ENCODE measurements around the gene SMOC2.

SMOC2 gene

DNA sequence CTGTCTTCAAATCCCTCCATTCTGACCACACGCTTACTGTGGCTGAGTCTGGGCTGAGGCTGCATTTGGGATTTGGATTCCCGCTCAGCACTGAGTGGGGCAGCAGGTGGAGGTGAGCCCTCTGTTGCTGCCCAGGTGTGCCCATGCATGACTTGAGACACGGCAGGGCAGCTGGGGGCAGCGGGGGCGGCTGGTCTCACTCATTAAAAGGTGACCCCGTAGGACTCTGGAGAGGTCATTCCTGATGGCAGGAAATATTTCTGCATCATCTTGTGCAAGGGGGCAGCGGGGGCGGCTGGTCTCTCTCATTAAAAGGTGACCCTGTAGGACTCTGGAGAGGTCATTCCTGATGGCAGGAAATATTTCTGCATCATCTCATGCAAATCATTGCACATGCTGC, 49.8 kb downstream of the SMOC2 start:
- no peak for DNase-seq

DNA sequence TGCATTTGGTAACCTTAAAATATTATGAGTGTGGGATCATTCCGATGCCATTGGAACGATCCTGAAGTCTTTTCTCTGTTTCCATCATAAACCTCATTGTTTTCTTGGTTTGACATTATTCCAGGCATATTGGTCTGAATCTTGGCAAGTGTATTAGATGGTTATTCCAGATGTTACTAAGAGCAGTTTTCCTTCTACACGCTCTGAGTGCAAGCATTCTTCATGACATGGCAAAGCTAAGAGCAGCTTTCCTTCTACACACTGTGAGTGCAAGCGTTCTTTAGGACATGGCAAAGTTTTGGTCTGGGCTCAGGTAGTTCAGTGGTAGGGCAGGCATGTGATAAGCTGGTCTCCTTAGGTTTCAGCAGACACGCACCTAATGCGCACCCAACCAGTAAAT, 53.0 kb downstream of the SMOC2 start:
- no peak for DNase-seq

DNA sequence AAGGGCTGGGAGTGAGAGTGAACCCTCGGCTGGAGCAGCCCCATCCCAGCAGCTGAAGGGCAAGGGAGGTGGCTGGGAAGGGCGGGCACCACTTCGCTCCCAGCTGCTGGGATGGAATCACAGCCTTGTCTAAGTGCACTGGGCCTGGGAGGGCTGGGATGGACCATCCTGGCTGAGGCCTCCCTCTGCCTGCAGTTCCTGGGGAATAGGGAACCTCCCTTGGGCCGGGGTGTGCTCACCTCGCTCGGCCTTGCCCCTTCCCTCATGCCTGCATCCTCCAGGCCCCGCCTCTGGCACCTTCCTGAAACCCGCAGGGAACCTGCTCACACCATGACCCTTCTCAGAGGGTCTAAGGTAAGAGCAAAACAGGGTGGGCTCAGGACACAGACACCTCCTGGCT, 53.7 kb downstream of the SMOC2 start:
- DNase-seq = no peak

DNA sequence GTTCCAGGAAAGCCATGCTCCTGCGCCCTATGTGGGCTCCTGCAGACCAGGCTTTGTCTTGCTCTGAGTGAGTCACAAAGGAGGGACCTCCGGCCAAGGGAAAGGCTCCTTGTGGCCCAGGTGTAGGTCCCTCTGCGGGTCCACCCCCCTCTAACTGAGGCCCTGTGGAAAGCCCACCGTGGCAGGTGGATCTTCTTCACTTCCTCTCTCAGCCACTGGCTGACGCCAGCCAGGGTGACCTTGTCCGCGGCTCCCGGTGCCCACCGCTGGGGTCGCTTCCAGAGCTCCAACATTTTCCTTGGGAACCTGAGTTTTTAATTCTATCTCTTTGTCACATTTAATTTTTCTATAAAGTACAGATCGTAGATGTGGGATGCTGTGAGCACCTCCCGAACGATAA, 54.1 kb downstream of the SMOC2 start:
- no peak for DNase-seq

DNA sequence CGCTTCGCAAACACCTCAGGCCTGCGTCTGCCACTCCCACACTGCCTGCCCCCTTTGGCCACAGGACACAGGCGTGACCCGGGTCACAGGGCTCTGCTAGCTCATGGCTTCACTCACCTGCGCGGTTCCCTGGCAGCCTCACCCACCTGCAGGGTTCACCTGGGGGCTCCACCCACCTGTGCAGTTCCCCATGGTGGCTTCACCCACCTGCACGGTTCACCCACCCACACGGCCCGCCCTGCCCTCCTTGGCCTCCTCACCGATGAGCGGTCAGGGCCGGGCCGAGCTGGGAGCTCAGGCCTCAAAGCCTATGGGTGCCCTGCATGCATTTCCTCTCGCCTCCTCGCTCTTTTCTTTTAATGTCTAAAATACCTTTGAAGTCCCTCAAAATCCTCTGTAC, 54.7 kb downstream of the SMOC2 start:
- DNase-seq = no peak

DNA sequence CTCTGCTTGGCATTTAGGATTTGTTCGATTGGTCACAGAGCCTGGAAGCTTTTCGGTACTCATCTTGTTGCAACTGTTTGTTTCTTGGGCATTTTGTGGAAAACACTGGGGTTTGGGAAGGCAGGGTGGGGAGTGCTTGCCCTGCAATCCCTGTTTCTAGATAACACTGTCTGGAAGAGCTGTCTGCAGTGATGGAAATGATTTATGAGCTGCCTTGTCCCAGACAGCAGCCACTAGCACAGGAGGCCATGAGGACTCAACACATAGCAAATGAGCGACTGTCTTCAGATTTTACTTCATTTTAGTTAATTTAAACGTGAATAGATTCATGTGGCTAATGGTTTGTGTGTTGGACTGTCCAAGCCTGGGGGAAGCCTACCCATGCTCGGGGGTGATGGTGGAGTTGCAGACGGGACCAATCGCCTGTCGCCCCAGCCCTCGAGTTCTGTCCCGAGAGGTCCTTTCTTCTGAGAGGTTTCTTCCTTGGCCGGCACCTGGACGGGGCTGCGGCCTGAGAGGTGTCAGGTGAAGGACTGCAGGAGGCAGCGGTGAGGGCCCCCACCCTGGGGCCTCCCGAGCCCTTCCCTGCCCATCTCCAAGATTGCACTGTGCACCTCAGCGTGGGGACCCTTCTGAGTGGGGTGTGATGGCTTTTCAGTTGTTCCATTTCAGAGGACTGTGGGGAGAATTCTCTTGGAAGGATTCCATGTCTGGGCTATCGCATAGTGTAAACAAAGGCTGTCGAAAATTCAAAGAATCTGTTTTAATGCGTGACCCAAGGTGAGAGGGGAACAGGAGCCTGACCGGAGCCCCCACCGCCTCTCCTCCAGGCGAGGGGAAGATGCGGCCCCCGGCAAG, 55.4 kb downstream of the SMOC2 start:
- DNase-seq = no peak

DNA sequence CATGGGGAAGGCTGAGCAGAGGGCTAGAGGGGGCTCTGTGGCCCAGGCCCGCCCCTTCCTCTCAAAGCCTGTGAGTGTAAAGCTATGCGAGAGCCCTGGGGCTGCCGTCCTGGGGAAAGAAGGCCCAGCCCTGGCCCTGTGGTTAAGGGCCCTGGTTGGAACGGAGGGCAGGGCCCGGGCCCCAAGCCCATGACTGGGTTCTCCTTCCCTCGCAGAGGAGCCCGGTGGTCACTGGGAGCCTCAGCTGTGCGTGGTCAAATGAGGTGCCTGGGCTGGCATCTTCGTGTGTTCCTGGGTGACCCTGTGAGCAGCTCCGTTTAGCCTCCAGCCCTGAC, 56.0 kb downstream of the SMOC2 start:
- DNase-seq = no peak

DNA sequence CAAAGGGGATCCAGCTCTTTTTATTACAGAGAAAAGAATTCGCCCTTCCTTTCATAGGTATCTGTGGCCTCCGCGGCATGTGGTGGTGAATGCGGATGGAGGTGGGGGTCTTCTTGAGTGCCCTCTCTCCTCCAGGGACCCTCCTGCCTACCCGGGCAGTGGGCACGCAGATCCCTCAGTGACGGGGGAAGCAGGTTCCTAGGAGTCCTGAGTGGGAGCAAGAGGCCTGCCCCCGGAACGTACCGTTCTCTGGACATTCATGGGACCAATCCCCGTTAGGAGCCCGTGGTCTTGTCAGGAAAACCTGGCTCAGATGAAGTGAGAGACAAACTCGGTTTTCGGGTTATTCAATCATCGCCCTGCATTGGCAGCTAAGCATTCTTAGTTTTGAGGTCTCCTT, 56.4 kb downstream of the SMOC2 start:
- DNase-seq = no peak

DNA sequence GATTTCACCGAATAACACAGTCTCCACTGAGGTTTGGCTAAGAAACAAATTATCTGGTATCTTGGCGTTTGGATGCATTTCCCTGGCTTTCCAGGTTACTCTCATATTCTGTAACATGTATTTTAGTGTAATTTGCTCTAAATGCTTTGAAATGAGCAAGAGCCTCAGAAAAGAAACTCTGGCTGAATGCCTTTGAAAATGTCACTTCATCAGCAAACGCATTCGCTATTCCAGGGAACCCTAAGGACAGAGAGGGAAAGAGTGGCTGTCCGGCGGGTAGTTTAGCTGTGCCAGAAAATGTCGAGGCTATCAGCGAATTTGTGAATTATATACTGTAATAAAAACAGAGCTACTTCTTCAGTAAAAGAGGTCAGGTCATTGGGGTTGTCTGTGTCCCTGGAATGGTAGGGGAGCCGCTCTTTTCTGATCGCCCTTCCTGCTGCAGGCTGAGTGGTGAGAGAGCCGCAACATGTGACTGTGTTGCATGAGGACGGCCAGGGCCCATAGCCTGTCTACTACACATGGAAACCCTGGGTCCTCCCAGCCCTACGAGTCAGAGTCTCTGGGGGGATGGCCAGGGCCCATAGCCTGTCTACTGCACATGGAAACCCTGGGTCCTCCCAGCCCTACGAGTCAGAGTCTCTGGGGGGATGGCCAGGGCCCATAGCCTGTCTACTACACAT, 57.3 kb downstream of the SMOC2 start:
- DNase-seq = no peak

DNA sequence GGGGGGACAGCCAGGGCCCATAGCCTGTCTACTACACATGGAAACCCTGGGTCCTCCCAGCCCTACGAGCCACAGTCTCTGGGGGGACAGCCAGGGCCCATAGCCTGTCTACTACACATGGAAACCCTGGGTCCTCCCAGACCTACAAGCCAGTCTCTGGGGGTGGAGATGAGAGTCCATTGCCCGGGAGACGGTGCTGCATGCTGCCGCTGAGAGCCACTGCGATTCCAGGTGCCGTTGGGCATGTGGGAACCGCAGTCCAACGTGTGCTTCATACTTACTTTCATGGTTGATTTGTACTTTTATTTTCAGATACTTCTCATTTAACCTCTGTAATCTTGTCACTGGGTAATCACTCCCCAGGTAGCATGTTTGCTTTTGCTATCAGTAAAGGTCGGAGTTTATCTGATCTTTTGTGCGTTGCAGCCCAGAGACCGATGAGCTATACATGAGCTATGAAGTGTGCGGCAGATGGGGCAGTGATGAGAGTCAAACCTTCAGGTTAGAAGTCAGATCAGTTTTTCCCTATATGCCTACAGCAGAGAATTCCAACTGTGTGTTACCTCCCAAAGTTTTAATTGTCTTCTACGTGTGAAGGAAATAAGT, 58.2 kb downstream of the SMOC2 start:
- DNase-seq = no peak

DNA sequence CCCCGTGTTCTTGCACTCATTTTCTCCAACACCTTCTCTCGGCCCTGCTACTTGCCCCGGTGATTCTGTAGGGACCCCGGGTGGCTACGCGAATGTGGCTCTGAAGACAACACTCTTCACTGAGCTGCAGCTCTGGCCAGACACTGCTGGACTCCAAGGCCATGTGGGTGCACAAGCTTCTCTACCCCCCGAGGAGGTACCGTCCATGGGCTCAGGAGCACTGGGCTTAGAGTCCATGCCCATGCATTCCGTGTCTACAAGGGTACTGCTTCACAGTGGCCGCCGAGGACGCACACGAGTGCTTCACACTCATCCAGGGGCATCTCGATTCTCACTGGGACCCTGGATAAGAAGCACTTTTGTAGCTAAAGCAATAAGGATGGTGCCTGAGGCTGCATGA, 59.5 kb downstream of the SMOC2 start:
- no peak for DNase-seq

DNA sequence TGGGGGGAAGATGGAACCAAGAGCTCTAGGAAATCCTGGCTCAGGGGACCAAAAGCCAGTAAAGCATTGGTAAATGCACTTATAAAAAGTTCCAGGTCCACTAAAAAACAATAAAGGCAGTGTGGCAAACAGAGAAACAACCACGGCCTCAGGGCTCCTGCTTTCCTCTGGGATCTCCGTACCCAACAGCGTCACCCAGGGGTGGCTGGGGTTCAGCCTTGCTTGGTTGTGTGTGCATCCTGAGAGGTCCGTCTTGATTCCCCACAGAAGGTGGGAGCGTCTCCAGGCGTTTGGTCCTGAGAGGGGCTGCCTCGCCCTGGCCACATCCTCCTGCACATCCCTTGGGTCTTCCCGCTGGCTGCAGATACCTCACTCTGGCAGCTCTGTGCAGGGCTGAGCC, 60.6 kb downstream of the SMOC2 start:
- DNase-seq = no peak

DNA sequence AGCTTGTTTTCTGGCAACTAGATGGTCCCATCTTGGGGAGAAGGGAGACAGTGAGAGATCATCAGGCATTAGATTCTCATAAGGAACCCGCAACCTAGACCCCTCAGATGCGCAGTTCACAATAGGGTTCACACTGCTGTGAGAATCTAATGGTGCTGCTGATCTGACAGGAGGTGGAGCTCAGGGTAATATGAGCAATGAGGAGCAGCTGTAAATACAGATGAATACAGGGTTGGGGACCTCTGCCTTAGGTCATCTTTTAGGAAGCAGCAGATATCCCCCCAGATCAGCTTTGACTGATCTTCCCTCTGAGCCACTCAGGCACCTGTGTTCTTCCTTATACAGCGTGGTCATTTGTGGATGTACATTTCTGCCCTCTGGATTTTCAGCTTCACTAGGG, 63.4 kb downstream of the SMOC2 start:
- no peak for DNase-seq

DNA sequence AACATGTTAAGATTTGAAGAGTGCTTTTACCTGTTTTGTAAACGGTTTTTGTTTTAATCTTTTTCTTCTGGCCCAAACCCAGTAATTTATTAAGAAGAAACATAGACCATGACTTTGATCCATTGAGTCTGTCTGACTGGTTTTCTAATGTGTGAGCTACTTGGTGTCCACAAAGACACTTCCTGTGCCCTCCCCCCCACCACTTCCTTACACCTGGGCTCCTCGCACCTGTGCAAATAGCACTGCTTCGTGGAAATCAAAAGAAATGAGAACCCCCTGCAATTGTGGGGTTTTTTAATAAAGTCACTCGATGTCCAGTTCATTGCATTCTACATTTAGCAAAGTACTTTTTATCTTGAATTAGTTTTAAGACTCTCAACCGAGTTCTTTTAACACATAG, 65.5 kb downstream of the SMOC2 start:
- no peak for DNase-seq

DNA sequence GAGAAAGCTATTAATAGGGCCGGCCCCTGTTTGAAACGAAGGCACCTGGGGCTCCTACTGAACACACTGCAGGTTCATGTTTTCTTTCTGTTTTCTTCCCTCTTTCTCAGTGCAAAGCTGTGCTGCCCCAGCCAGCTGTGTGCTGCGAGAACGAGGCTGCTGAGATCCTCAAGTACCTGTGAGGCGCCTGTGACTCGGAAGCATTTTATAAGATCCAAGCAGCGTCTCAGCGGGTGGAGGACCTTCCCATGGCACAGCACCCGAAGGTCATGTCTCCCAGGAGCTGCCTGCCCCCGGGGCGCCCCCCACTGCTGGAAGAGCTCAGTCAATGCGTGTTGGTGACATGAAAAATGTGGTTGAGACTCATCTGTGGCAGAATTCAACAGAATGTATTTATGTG, 66.3 kb downstream of the SMOC2 start:
- no peak for DNase-seq

DNA sequence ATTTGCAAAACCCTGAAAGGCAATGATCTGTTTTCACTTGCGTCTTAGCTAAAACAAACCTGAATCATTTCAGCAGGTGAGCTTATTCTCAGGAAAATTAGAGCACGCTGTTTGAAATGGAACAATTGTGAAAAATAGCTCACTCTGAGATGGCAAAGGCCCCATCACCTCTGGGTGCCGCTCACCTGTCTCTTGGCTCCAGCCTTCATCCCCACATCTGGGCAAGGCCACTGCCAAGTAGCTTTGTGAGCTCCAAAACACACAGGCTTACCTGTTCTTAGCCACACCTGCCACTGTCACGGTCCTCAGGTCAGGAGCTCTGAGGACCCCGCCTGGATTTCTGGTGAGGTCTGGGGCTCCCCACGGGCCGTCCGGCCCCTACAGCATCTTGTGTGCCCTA, 66.7 kb downstream of the SMOC2 start:
- DNase-seq = no peak

DNA sequence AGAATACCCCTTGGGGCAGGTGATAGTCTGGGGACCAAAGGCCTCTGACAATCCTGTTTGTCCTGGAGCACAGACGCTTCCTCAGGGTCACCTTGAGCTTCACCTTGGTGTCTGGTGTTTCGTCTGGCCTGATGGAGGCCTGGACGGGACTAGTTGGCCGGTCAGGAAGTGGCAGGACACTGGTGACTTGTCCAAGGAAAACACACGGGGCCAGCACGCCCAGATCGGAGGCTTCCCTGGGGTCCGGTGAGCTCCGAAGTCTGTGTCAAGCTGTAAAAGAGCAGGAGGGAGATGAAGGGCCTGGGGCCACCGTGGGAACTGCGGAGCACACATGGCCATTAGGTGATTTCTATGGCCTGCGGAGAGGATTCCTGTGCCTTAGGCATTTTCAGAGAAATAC, 67.9 kb downstream of the SMOC2 start:
- DNase-seq = no peak

DNA sequence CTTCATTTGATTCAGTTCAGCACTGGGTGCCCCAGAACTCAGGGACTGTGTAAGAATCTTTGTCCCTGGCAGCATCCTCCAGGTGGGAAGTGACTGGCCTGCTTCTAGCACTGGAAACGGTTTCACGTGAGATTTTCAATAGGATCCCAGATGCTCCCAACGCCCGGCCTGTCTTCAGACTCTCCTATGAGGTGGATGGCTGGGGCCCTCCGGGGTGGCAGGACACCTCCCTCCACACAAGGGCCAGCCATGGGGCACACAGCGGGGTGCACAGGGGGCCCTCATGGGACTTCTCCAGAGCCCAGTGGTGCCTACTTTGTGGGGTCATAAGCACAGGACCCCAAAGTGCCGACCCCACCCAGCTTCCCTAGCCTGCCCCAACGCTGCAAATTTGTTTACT, 72.8 kb downstream of the SMOC2 start:
- no peak for DNase-seq

DNA sequence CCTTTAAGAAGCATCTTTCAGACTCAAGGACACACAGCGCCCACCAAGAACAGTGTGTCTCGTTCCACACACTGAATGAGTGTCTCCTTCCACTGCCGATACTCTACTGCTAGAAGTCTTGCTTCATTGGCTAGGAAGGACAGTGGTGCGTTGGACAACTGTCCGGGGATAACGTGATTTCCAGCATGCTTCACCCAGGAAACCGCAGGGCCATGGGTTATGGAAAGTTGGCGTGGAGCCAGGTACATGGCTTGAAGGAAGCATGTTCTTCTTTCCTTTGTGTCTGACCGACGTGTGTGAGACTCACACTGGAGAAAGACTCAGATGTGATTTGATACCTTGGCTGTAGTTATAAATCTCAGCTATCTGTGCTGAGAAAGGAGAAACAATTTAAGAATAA, 73.2 kb downstream of the SMOC2 start:
- no peak for DNase-seq

DNA sequence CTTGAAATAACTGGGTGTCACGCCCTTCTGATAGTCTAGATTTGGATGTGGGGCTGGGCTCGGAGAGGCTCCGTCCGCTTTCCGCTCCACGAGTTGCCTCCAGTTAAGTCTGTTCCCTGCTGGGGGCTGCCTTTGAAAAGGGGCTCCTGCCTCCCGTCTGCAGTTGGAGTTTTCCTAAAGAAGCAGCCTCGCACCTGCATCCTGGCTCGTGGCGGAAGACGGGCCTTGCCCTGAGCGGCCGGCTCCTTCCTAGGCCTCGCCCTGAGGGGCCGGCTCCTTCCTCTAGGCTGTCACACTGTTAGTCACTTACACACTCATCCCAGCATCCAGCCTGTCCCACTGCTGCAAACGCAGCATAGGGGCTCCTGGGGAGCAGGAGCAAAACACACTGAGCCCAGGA, 74.4 kb downstream of the SMOC2 start:
- DNase-seq = no peak

DNA sequence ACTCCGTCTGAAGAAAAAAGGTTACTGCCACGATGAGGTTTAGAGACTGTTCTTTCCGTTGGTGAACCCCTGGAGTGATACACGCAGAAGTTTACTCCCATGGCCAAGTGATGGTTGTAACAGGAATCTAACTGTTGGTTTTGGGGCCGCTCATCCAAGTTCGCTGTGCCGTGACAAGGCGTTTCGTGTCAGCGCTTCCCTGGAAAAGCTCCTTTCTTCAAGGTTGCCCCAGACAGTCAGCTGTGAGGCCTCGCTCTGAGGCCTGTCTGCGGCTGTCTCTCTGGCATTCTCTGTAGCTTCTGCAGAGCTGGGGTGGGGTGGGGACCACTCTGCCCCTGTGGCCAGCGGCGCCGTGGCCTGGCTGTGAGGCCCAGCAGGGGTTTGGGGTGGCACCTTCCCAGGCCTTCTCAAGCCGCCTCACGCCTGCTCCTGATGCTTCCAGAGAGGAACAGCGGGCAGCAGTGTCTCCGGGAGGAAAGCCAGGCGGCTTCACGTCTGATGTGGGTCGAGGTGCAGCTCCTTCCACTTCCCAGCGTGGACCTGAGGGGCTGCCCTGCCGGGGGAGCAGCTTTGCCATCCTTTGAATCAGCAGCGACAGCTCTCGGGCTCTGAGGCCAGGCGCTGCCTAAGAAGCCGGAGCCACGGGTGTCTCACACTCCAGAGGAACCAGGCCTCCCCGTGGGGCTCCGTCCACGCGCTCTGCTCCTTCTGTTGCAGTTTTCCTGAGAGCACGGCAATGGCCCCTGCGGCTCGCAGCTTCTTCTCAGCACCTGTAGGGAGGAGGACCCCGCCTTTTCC, 76.2 kb downstream of the SMOC2 start:
- no peak for DNase-seq

DNA sequence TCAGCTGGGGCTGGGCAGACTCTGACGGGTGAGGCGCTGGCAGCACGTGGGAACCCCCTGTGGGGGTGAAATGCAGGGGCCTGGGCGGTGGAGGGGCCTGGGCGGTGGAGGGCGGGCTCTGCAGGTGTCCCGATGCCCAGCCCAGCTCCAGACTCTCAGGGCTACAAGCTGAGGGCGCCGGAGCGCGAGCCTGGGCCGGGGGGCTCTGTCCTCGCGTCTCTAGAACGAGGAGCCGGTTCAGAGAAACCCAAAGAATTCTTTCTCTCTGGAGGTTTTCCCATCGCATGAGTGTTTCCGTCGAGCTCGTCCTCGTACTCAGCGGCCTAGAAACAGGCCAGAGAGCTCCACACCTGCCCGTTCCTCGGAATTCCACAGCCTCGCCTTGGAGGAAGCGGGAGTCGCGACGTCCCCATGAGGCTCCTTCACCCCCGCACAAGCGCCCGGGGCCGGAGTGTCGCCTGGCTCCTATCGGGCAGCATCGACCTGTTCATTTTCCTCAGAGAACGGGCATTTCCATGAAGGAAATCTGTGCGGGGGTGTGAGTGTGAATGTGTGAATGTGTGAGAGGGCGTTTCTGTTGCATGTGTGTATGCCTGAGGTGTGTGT, 76.9 kb downstream of the SMOC2 start:
- no peak for DNase-seq

DNA sequence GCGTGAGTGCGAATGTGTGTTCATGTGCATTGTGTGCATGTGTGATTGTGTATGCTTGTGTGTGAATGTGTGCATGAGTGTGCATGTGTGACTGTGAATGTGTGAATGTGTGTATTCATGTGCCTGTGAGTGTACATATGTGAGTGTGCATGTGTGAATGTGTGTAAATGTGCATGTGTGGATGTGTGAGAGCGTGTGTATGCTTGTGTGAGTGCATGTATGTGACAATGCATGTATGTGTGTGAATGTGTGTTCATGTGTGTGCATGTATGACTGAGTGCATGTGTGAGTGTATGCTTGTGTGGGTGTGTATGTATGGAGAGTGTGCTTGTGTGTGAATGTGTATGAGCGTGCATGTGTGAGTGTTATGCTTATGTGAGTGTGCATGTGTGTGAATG, 77.4 kb downstream of the SMOC2 start:
- DNase-seq = no peak

All from fibroblast of skin of right quadriceps (primary cell).